Measurements from ENCODE around the gene INSIG1. TPM values are rescaled to one million over a fixed set of nuclear protein-coding genes. Genes with fewer than 3 reads are reported as not detected.

Gene INSIG1
- total RNA-seq, 1 donor from 2014 or later, result 18.0 TPM

GRCh38 chr7:155344618-155345433 is 47.1 kb downstream of the INSIG1 start:
- Histone ChIP-seq H3K4me3 (peak overlapping the region; percentile 27 to 60), H3K36me3 (no peaks in the 10 kb centered on the region), H3K4me1 (peaks cover 0 to 4% of the 10 kb centered on the region in 2 donors), H3K9me3 (no peaks in the 10 kb centered on the region), H3K27ac (no peak overlapping the region), H3K27me3 (no peaks in the 10 kb centered on the region)
- intact Hi-C loops (cut with DNase I), result loop anchor here (1.0 to 2.0 kb wide), 3 partner anchors 46 to 418 kb away; no protein-coding TSS in a partner anchor
- peak in 1 of 2 donors; percentile 87 for DNase-seq (ENCODE audit: low spot score in 2 of 2)
- peak; percentile 52 to 93 (median 81) for TF ChIP-seq CTCF (IDR thresholded peaks at IDR 0.05)

- no peak for DNase-seq (ENCODE audit: low spot score in 2 of 2)
- intact Hi-C loops (cut with DNase I), result loop anchor here (1.0 to 2.0 kb wide), 3 partner anchors 47 to 418 kb away; no protein-coding TSS in a partner anchor
- no peaks in the 10 kb centered on the region for H3K9me3 ChIP-seq
- peak overlapping the region; percentile 27 to 60 for H3K4me3 ChIP-seq
- no peak overlapping the region for H3K27ac ChIP-seq
- H3K4me1 ChIP-seq, result peaks cover 0 to 4% of the 10 kb centered on the region in 2 donors
- TF ChIP-seq CTCF (IDR thresholded peaks at IDR 0.05), result no peak
- H3K27me3 ChIP-seq, result no peaks in the 10 kb centered on the region
- no peaks in the 10 kb centered on the region for H3K36me3 ChIP-seq
These were observed 47.8 kb downstream of the INSIG1 start for GRCh38 chr7:155345490-155345889.

GRCh38 chr7:155346285-155346684 is 48.6 kb downstream of the INSIG1 start:
- H3K36me3 ChIP-seq, result no peaks in the 10 kb centered on the region
- intact Hi-C loops (cut with DNase I), result no loop called here
- TF ChIP-seq CTCF (IDR thresholded peaks at IDR 0.05), result no peak
- H3K4me3 ChIP-seq, result no peak overlapping the region
- peaks cover 0 to 4% of the 10 kb centered on the region in 2 donors for H3K4me1 ChIP-seq
- no peak for DNase-seq (ENCODE audit: low spot score in 2 of 2)
- no peaks in the 10 kb centered on the region for H3K27me3 ChIP-seq
- no peaks in the 10 kb centered on the region for H3K9me3 ChIP-seq
- no peak overlapping the region for H3K27ac ChIP-seq

GRCh38 chr7:155348806-155349205 is 51.1 kb downstream of the INSIG1 start:
- intact Hi-C loops (cut with DNase I), result no loop called here
- H3K27me3 ChIP-seq, result no peaks in the 10 kb centered on the region
- no peak for DNase-seq (ENCODE audit: low spot score in 2 of 2)
- H3K4me1 ChIP-seq, result peaks cover 0 to 4% of the 10 kb centered on the region in 2 donors
- no peak overlapping the region for H3K27ac ChIP-seq
- H3K36me3 ChIP-seq, result no peaks in the 10 kb centered on the region
- no peak overlapping the region for H3K4me3 ChIP-seq
- no peaks in the 10 kb centered on the region for H3K9me3 ChIP-seq
- no peak for TF ChIP-seq CTCF (IDR thresholded peaks at IDR 0.05)

- Histone ChIP-seq H3K27me3 (no peaks in the 10 kb centered on the region), H3K36me3 (no peaks in the 10 kb centered on the region), H3K27ac (no peak overlapping the region), H3K4me1 (peaks cover 0 to 4% of the 10 kb centered on the region in 2 donors), H3K9me3 (no peaks in the 10 kb centered on the region), H3K4me3 (no peak overlapping the region)
- no peak for TF ChIP-seq CTCF (IDR thresholded peaks at IDR 0.05)
- no peak for DNase-seq (ENCODE audit: low spot score in 2 of 2)
- intact Hi-C loops (cut with DNase I), result no loop called here
These were observed 52.1 kb downstream of the INSIG1 start for GRCh38 chr7:155349601-155350331.

Measured in ascending aorta (tissue), 2 donors.